HepG2 (cell line): ENCODE results near the gene ATRIP. TPM values are rescaled to one million over a fixed set of nuclear protein-coding genes. Genes with fewer than 3 reads are reported as not detected.

Experiments
- BRCA1 ChIP-seq: sonication (generic); formaldehyde crosslinking; IDR thresholded peaks from 2 replicates; pipeline ENCODE4 v1.4.0; 2020; ENCODE audit warnings: missing genetic modification reagents
- FOXO1 ChIP-seq: sonication (generic); formaldehyde crosslinking; IDR thresholded peaks from 2 replicates; pipeline ENCODE4 v1.4.0; 2020; ENCODE audit warnings: missing genetic modification reagents
- GTF2F1 ChIP-seq: fragments of 150-350 bp; IDR thresholded peaks from 2 replicates; pipeline ENCODE4 v1.6.1; 2014; ENCODE audit warnings: low read length
- GZF1 ChIP-seq: sonication (generic); formaldehyde crosslinking; IDR thresholded peaks from 2 replicates; pipeline ENCODE4 v1.5.1; 2020; ENCODE audit warnings: mild to moderate bottlenecking, missing genetic modification reagents
- HMGA1 ChIP-seq: sonication (generic); formaldehyde crosslinking; conservative IDR thresholded peaks from 2 replicates; pipeline ENCODE4 v1.4.0; 2020; ENCODE audit warnings: missing genetic modification reagents
- KLF12 ChIP-seq: sonication (generic); formaldehyde crosslinking; IDR thresholded peaks from 2 replicates; pipeline ENCODE4 v1.4.0; 2020; ENCODE audit warnings: missing genetic modification reagents, borderline replicate concordance
- KLF6 ChIP-seq: IDR thresholded peaks from 2 replicates; pipeline ENCODE4 v1.8.0; 2016; ENCODE audit warnings: missing biosample characterization, missing genetic modification reagents
- MTA3 ChIP-seq: sonication (generic); formaldehyde crosslinking; IDR thresholded peaks from 2 replicates; pipeline ENCODE4 v1.4.0; 2020; ENCODE audit warnings: missing genetic modification reagents
- NKX3-1 ChIP-seq: sonication (generic); formaldehyde crosslinking; IDR thresholded peaks from 2 replicates; pipeline ENCODE4 v1.5.0; 2020; ENCODE audit warnings: missing genetic modification reagents
- NPAS2 ChIP-seq: sonication (generic); formaldehyde crosslinking; IDR thresholded peaks from 2 replicates; pipeline ENCODE4 v1.8.0; 2022; ENCODE audit warnings: mild to moderate bottlenecking, missing genetic modification reagents, borderline replicate concordance
- PAWR ChIP-seq: sonication (generic); formaldehyde crosslinking; IDR thresholded peaks from 2 replicates; pipeline ENCODE4 v1.4.0; 2020; ENCODE audit warnings: missing genetic modification reagents, mild to moderate bottlenecking, borderline replicate concordance
- PHB2 ChIP-seq: fragments of 450-650 bp; IDR thresholded peaks from 2 replicates; pipeline ENCODE4 v1.6.1; 2018; ENCODE audit not compliant: partially characterized antibody
- RBM39 ChIP-seq: fragments of 200-400 bp; formaldehyde crosslinking; IDR thresholded peaks from one replicate; pipeline ENCODE4 v1.6.1; 2018; ENCODE audit warnings: antibody characterized with exemption, mild to moderate bottlenecking, low read depth, low read length; ENCODE audit not compliant: poor library complexity, severe bottlenecking
- RFX3 ChIP-seq: IDR thresholded peaks from 2 replicates; pipeline ENCODE4 v1.6.1; 2016; ENCODE audit warnings: missing biosample characterization, missing genetic modification reagents
- SMARCC2 ChIP-seq: fragments of 450-650 bp; IDR thresholded peaks from 2 replicates; pipeline ENCODE4 v1.6.1; 2017; ENCODE audit warnings: antibody characterized with exemption, mild to moderate bottlenecking
- TARDBP ChIP-seq: sonication (generic); formaldehyde crosslinking; IDR thresholded peaks from 2 replicates; pipeline ENCODE4 v1.8.0; 2022; ENCODE audit warnings: mild to moderate bottlenecking, missing genetic modification reagents
- TCF7L2 ChIP-seq: IDR thresholded peaks from 2 replicates; pipeline ENCODE4 v1.6.1; 2011; ENCODE audit warnings: mild to moderate bottlenecking, low read depth, low read length, moderate library complexity
- TRIM24 ChIP-seq: sonication (generic); formaldehyde crosslinking; IDR thresholded peaks from 2 replicates; pipeline ENCODE4 v1.8.0; 2022; ENCODE audit warnings: mild to moderate bottlenecking, missing genetic modification reagents
- ZBTB20 ChIP-seq: sonication (generic); formaldehyde crosslinking; IDR thresholded peaks from 2 replicates; pipeline ENCODE4 v1.8.1; 2023; ENCODE audit warnings: missing genetic modification reagents, low read depth, mild to moderate bottlenecking, borderline replicate concordance
- ZNF17 ChIP-seq: sonication (generic); formaldehyde crosslinking; IDR thresholded peaks from 2 replicates; pipeline ENCODE4 v1.5.0; 2020; ENCODE audit warnings: mild to moderate bottlenecking, missing genetic modification reagents
- ZNF292 ChIP-seq: sonication (generic); formaldehyde crosslinking; IDR thresholded peaks from 2 replicates; pipeline ENCODE4 v1.8.1; 2022; ENCODE audit warnings: mild to moderate bottlenecking, low read depth, missing genetic modification reagents, borderline replicate concordance
- ZNF83 ChIP-seq: sonication (generic); formaldehyde crosslinking; IDR thresholded peaks from 2 replicates; pipeline ENCODE4 v1.4.0; 2020; ENCODE audit warnings: missing genetic modification reagents, mild to moderate bottlenecking, borderline replicate concordance
- ZNF850 ChIP-seq: sonication (generic); formaldehyde crosslinking; conservative IDR thresholded peaks from 2 replicates; pipeline ENCODE4 v1.9.0; 2021; ENCODE audit warnings: mild to moderate bottlenecking, missing genetic modification reagents
- ZNF883 ChIP-seq: sonication (generic); formaldehyde crosslinking; IDR thresholded peaks from 2 replicates; pipeline ENCODE4 v1.5.1; 2020; ENCODE audit warnings: mild to moderate bottlenecking, missing genetic modification reagents; ENCODE audit errors: not compliant biosample characterization
- polyA plus RNA-seq, 8 experiments: library from polyadenylated mRNA; depleted of rRNA in 3 of 8; stranded (reverse) in 7 of 8; unstranded in 1 of 8; fragments of >200 nt; fragmentation: Illumina TruSeq in 4 of 8; extraction: Trizol in 4 of 8; gene quantifications; 2 replicates each; pipeline versions ENCODE4 v1.2.1 to v1.2.3, GENCODE V29; 2011 to 2016; ENCODE audit warnings: low read depth in 4 of 8, missing spikeins in 1 of 8, mixed read lengths in 1 of 8; ENCODE audit not compliant: insufficient read depth in 1 of 8
- total RNA-seq, 5 experiments: library from RNA; depleted of rRNA; stranded (reverse); fragments of >200 nt; fragmentation: Illumina TruSeq; extraction: Trizol; gene quantifications; 2 replicates each; pipeline ENCODE4 v1.2.3, GENCODE V29; 2016; ENCODE audit warnings: low read depth in 1 of 5
- TF ChIP-seq, protein P1 (sequence below): sonication (generic); formaldehyde crosslinking; IDR thresholded peaks from 2 replicates; pipeline ENCODE4 v1.4.0; 2020; ENCODE audit warnings: missing genetic modification reagents, borderline replicate concordance
- TF ChIP-seq, protein P2 (sequence below): sonication (generic); formaldehyde crosslinking; IDR thresholded peaks from 2 replicates; pipeline ENCODE4 v1.9.0; 2021; ENCODE audit warnings: missing genetic modification reagents, borderline replicate concordance
- TF ChIP-seq, protein P3 (sequence below): sonication (generic); formaldehyde crosslinking; IDR thresholded peaks from 2 replicates; pipeline ENCODE4 v1.5.0; 2020; ENCODE audit warnings: missing genetic modification reagents, mild to moderate bottlenecking, borderline replicate concordance
- TF ChIP-seq, protein P4 (sequence below): IDR thresholded peaks from 2 replicates; pipeline ENCODE4 v1.6.1; 2018; ENCODE audit warnings: missing genetic modification reagents

The ATRIP gene
- total and polyA plus RNA-seq, 2 of the 13 experiments (the other 11 are each of a cell fraction or from before 2014, with no cell fraction given), result 5.1 to 12.5 TPM

DNA sequence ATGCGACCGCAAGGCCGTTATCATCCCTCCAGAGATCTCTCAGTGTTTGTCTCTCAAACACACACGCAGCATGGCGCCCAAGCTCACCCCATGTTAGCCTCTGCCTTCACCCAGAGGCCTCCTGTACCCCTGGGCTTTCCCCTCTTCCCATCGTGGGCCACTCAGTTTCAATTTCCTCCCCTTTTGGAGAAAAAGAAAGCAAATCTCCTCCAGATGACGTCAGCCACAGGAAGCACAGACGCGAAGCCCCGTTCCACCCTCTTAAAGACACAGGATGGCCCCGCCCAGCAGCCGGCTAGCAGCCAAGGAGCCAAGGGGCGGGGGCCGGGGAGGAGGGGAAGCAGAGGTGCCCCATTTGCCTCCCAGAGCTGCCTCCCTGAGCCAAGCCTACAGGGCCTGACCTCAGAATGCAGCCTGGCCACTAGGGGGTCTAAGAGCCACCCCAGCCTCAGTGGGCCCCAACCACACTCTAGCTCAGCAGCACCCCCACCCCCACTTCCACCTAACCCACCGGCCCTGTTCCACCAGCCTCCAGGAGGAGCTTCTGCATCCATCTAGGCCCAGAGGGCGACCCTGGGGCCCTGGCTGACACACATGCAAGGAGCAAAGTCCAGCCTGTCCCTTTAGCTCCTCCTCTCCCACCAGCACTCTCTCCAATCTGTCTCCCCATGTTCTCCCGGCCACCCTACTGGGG, 26.5 kb downstream of the ATRIP start (continued):
- TF ChIP-seq, protein P1, sequence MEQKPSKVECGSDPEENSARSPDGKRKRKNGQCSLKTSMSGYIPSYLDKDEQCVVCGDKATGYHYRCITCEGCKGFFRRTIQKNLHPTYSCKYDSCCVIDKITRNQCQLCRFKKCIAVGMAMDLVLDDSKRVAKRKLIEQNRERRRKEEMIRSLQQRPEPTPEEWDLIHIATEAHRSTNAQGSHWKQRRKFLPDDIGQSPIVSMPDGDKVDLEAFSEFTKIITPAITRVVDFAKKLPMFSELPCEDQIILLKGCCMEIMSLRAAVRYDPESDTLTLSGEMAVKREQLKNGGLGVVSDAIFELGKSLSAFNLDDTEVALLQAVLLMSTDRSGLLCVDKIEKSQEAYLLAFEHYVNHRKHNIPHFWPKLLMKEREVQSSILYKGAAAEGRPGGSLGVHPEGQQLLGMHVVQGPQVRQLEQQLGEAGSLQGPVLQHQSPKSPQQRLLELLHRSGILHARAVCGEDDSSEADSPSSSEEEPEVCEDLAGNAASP, result no peak; the same call in none of the 2 replicates
- TF ChIP-seq FOXO1 (CRISPR knock-in tag), result peak; percentile 54
- TF ChIP-seq, protein P2, sequence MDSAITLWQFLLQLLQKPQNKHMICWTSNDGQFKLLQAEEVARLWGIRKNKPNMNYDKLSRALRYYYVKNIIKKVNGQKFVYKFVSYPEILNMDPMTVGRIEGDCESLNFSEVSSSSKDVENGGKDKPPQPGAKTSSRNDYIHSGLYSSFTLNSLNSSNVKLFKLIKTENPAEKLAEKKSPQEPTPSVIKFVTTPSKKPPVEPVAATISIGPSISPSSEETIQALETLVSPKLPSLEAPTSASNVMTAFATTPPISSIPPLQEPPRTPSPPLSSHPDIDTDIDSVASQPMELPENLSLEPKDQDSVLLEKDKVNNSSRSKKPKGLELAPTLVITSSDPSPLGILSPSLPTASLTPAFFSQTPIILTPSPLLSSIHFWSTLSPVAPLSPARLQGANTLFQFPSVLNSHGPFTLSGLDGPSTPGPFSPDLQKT (CRISPR knock-in tag), result no peak
- TF ChIP-seq GZF1 (CRISPR knock-in tag), result no peak
- TF ChIP-seq ZNF83 (CRISPR knock-in tag), result no peak
- TF ChIP-seq ZNF17 (CRISPR knock-in tag), result no peak
- no peak for TF ChIP-seq PAWR (CRISPR knock-in tag)
- no peak for TF ChIP-seq NPAS2 (CRISPR knock-in tag)
- TF ChIP-seq ZBTB20, result no peak; the same call in 1 of the 2 replicates
- no peak; the same call in 1 of the 2 replicates for TF ChIP-seq KLF12 (CRISPR knock-in tag)
- TF ChIP-seq ZNF850, result no peak
- TF ChIP-seq NKX3-1 (CRISPR knock-in tag), result no peak
- TF ChIP-seq KLF6 (CRISPR knock-in tag), result 0 out of 2 replicates have a peak, but pooled peaks have one; percentile 45
- TF ChIP-seq TRIM24, result 0 out of 2 replicates have a peak, but pooled peaks have one; percentile 46
- TF ChIP-seq SMARCC2, result no peak
- TF ChIP-seq, protein P3, sequence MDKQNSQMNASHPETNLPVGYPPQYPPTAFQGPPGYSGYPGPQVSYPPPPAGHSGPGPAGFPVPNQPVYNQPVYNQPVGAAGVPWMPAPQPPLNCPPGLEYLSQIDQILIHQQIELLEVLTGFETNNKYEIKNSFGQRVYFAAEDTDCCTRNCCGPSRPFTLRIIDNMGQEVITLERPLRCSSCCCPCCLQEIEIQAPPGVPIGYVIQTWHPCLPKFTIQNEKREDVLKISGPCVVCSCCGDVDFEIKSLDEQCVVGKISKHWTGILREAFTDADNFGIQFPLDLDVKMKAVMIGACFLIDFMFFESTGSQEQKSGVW (CRISPR knock-in tag), result no peak
- no peak for TF ChIP-seq GTF2F1
- no peak for TF ChIP-seq TCF7L2
- TF ChIP-seq ZNF883 (CRISPR knock-in tag), result no peak
- TF ChIP-seq BRCA1 (CRISPR knock-in tag), result no peak
- TF ChIP-seq ZNF292 (CRISPR knock-in tag), result no peak
- 0 out of 2 replicates have a peak, but pooled peaks have one; percentile 68 for TF ChIP-seq TARDBP
- TF ChIP-seq, protein P4, sequence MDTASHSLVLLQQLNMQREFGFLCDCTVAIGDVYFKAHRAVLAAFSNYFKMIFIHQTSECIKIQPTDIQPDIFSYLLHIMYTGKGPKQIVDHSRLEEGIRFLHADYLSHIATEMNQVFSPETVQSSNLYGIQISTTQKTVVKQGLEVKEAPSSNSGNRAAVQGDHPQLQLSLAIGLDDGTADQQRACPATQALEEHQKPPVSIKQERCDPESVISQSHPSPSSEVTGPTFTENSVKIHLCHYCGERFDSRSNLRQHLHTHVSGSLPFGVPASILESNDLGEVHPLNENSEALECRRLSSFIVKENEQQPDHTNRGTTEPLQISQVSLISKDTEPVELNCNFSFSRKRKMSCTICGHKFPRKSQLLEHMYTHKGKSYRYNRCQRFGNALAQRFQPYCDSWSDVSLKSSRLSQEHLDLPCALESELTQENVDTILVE (CRISPR knock-in tag), result no peak
- TF ChIP-seq RFX3 (CRISPR knock-in tag), result no peak
- TF ChIP-seq PHB2, result no peak
- TF ChIP-seq RBM39, result peak; percentile 65
- TF ChIP-seq MTA3, result no peak
- no peak for TF ChIP-seq HMGA1 (CRISPR knock-in tag)
